Thyroid gland (tissue), 4 donors: ENCODE data around the gene GATD1.

Experiments used
- CTCF ChIP-seq, 6 experiments: fragments of 200-600 bp in 3 of 6; fragments of 450-650 bp in 3 of 6; sonication (generic) in 3 of 6; IDR thresholded peaks; one replicate each; pipeline ENCODE4 v1.5.1; 2016 to 2019; ENCODE audit warnings: antibody characterized with exemption in 6 of 6, mild to moderate bottlenecking in 2 of 6, inconsistent platforms in 1 of 6, moderate library complexity in 1 of 6
- POLR2A ChIP-seq, 2 donors: fragments of 450-650 bp; IDR thresholded peaks; one replicate each; pipeline ENCODE4 v1.6.1; 2017; ENCODE audit warnings: antibody characterized with exemption in 2 of 2, mild to moderate bottlenecking in 2 of 2, moderate library complexity in 1 of 2

- TF ChIP-seq CTCF (IDR thresholded peaks at IDR 0.05) (no peak), POLR2A (IDR thresholded peaks at IDR 0.05) (no peak)
These were observed 2.3 kb downstream of the GATD1 start for GRCh38 chr11:774873-775592.
